NB4 (cell line): Measurements from ENCODE around the gene TMEM223.
A peak's percentile ranks its signal among the peaks of the same experiment; 100 is the strongest.
"Not testable (repeated sequence)": the region's sequence is repeated elsewhere in the genome, so short reads cannot be mapped to it uniquely, and the experiment has no call there.

Experiments
- DNase-seq: peaks from one replicate; pipeline ENCODE4 v3.0.0; 2010; ENCODE audit warnings: low read depth
- H3K4me3 ChIP-seq: one replicate; pipeline ENCODE4 v1.5.1; 2011; ENCODE audit warnings: mild to moderate bottlenecking, low read depth, low read length, moderate library complexity
- MYC ChIP-seq: IDR thresholded peaks from 2 replicates; pipeline ENCODE4 v1.6.1; 2011; ENCODE audit warnings: low read depth, low read length
- POLR2A ChIP-seq: IDR thresholded peaks from 2 replicates; pipeline ENCODE4 v1.6.1; 2011; ENCODE audit warnings: mild to moderate bottlenecking; ENCODE audit not compliant: insufficient read length; ENCODE audit errors: extremely low read depth
- TF ChIP-seq, protein P1 (sequence below): IDR thresholded peaks from one replicate; pipeline ENCODE4 v1.5.1; 2012; ENCODE audit warnings: low read depth, low read length
- TF ChIP-seq, protein P2 (sequence below): IDR thresholded peaks from 2 replicates; pipeline ENCODE4 v1.6.1; 2011; ENCODE audit warnings: low read depth, low read length

TMEM223 gene

DNA sequence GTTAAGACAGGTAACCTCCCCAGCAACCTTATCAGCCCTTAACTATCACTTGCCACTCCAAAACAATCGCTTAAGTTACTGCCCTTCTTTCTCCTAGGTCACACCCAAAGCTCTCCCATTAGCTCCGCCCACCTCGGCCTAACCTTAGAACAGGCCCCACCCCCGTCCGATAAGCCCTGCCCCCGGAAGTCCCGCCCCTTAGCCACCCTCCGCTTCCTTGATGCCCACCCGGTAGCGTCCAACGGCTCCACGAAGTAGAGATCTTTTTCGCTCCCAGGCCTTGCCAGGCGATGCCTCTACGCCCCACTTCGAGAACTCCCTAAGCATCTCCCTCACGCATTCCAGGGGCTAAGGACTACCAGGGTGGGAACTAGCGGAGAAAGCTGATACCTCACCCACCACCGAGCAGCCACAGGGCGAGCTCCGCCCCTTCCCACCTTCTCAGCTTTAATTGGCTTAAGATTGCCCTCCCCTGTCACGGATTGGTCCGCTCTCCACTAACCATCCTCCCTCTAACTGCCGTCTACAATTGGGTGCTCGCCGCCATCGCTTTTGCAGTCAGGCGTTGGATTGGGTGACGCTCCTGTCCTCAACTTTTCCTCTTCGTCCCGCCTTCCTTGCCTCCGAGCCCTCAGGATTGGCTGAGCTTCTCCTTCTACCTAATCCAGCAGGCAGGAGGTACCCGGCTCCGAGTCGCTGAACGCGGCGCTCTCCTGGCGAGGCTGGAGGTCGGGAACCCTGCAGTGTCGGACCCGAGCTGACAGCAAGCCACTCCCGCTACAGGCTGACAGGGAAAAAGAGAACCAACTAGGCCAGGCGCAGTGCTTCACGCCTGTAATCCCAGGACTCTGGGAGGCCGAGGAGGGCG, 37.8 kb downstream of the TMEM223 start, which contains the start of gene ZBTB3:
TSS of gene ZBTB3 (minus strand) at position 425 of the 868 bp plus-strand sequence. CDS start 496 bp downstream, outside the sequence.
- TF ChIP-seq, protein P1, sequence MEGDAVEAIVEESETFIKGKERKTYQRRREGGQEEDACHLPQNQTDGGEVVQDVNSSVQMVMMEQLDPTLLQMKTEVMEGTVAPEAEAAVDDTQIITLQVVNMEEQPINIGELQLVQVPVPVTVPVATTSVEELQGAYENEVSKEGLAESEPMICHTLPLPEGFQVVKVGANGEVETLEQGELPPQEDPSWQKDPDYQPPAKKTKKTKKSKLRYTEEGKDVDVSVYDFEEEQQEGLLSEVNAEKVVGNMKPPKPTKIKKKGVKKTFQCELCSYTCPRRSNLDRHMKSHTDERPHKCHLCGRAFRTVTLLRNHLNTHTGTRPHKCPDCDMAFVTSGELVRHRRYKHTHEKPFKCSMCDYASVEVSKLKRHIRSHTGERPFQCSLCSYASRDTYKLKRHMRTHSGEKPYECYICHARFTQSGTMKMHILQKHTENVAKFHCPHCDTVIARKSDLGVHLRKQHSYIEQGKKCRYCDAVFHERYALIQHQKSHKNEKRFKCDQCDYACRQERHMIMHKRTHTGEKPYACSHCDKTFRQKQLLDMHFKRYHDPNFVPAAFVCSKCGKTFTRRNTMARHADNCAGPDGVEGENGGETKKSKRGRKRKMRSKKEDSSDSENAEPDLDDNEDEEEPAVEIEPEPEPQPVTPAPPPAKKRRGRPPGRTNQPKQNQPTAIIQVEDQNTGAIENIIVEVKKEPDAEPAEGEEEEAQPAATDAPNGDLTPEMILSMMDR = no peak
- TF ChIP-seq, protein P2, sequence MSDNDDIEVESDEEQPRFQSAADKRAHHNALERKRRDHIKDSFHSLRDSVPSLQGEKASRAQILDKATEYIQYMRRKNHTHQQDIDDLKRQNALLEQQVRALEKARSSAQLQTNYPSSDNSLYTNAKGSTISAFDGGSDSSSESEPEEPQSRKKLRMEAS = peak; percentile 72; the same call in 1 of the 2 replicates
- peak; percentile 97 for TF ChIP-seq POLR2A
- peak; percentile 58; the same call in 1 of the 2 replicates for TF ChIP-seq MYC
- DNase-seq = peak; percentile 100
- peak within 1 kb of the TSS; percentile 92 for H3K4me3 ChIP-seq

DNA sequence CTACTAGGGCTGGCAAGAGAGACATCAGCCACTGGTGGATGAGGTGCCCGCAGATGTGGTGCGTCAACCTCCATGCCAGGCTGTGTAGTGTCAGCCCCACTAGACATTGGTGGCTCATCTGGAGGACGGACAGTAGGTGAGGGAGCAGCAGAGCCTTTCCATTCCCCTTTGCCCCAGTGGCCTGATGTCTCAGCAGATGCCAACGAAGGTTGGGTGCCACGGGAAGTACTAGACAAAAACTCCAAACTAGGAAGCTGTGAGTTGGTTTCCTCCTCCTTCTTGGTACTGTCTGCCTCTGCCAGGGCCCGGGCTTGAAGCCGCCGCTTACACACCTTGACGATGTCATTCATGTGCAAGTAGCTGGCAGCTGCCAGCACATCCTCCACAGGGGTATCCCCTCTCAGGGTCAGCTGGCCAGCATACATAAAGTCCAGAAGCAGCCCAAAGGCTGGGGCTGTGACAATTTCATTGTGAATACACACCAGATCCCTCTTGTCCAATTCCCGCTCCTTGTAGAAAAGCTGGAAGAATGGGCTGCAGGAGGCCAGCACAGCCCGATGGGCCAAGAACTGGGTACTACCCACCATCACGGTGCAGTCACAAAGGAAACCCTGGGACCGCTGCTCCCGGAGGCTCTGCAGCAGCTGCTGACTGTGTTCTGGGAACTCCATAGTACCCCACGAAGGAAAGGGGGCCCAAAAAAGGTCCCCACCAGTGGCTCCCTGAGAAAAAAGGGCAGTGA, 38.6 kb downstream of the TMEM223 start:
- H3K4me3 ChIP-seq = peak overlapping the region; percentile 92
- TF ChIP-seq MYC = no peak
- TF ChIP-seq POLR2A = no peak
- TF ChIP-seq, protein P2 = no peak
- TF ChIP-seq, protein P1 = no peak

DNA sequence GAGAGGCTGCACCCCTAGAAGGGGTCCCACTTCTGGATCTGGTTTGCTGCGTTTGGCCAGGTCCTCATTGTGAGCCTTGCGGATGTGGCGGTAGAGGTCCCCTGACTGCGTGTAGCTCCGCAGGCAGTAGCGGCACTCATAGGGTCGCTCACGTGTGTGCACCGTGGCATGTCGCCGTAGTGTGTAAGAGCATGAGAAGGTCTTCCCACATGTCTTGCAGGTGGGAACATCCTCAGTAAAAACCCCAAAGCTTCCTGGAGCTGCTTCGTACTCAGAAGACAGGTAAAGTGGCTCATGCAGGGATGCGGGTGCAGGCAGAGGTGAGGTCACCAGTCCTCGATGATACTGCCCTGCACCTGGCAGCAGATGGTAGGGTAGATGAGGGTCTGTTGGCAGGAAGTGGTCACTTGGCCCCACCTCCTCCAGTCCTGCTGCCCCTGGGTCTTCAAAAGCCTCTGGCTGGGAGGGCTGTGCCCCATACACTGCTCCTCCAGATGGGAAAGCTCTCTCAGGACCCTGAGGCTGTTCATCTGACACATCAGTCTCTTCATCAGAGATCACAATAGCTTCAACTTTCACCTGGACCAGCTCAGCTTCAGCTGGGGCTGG, 39.5 kb downstream of the TMEM223 start:
- no peak overlapping the region for H3K4me3 ChIP-seq
- no peak for DNase-seq
- TF ChIP-seq, protein P1 = no peak
- TF ChIP-seq, protein P2 = no peak
- TF ChIP-seq MYC (no peak), POLR2A (no peak)

More for the DNA sequence above, 38.6 kb downstream of the TMEM223 start:
- no peak for DNase-seq

DNA sequence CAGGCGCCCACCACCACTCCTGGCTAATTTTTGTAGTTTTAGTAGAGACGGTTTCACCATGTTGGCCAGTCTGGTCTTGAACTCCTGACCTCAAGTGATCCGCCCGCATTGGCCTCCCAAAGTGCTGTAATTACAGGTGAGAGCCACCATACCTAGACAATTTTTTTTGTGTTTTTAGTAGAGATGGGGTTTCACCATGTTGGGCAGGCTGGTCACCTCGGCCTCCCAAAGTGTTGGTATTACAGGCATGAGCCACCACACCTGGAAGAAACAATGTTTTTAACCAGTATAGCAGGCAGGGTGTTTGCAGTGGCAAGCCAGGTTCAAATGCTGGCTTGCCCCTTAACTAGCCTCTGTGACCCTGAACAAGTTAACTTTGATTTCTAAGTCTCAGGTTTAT, 41.9 kb downstream of the TMEM223 start:
- not testable (repeated sequence) for DNase-seq, H3K4me3 ChIP-seq

DNA sequence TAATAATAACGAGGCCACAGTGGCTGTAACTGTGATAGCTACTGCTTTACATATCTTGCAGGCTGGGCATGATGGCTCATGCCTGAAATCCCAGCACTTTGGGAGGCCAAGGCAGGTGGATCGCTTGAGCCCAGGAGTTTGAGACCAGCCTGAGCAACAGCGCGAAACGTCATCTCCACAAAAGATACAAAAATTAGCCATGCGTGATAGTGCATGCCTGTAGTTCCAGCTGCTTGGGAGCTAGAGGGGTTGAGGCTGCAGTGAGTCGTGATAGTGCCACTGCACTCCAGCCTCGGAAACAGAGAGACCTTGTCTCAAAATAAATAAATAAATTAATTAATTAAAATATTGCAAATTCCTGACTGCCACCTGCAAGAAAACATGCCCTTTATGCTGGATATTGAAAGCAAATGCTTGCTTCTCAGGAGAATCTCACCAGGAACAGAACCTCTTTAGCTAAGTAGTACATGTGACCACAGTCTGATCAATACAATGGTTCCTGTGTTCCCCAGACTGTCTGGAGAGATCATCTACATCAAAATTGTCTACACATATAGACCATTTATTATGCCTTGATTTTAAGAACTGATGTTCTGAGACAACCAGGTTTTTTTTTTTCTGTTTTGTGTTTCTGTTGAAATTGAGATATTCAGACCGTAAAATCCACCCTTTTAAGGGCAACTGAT, 44.2 kb downstream of the TMEM223 start:
- TF ChIP-seq, protein P2 = no peak
- TF ChIP-seq MYC (no peak), POLR2A (no peak)
- TF ChIP-seq, protein P1 = no peak
- DNase-seq = no peak
- no peak overlapping the region for H3K4me3 ChIP-seq
